Tibial artery (tissue), 4 donors: ENCODE measurements around the gene TTC23L.

ENCODE experiments used
- DNase-seq, 2 donors: peaks; one replicate each; pipeline ENCODE4 v3.0.0-alpha.2; 2019
- H3K27ac ChIP-seq, 2 donors: fragments of 200-600 bp; sonication (generic) in 1 of 2; 1 replicate in 1 of 2; 2 replicates in 1 of 2; pipeline ENCODE4 v1.5.1; 2018 to 2019; ENCODE audit warnings: mild to moderate bottlenecking in 1 of 2
- H3K27me3 ChIP-seq, 2 donors: fragments of 200-600 bp; sonication (generic) in 1 of 2; one replicate each; pipeline versions ENCODE4 v1.5.1 to v1.6.0; 2016 to 2019
- H3K36me3 ChIP-seq, 3 donors: fragments of 200-600 bp; sonication (generic) in 2 of 3; one replicate each; pipeline ENCODE4 v1.5.1; 2016 to 2019; ENCODE audit warnings: mild to moderate bottlenecking in 2 of 3
- H3K4me1 ChIP-seq, 4 donors: fragments of 200-600 bp; sonication (generic) in 2 of 4; 1 replicate in 3 of 4; 2 replicates in 1 of 4; pipeline ENCODE4 v1.5.1; 2016 to 2019
- H3K4me3 ChIP-seq, 2 donors: fragments of 200-600 bp; sonication (generic) in 1 of 2; 1 replicate in 1 of 2; 2 replicates in 1 of 2; pipeline ENCODE4 v1.5.1; 2018 to 2019; ENCODE audit warnings: mild to moderate bottlenecking in 2 of 2
- H3K9me3 ChIP-seq, 3 donors: fragments of 200-600 bp; sonication (generic) in 1 of 3; one replicate each; pipeline ENCODE4 v1.5.1; 2016 to 2019
- CTCF ChIP-seq, 2 experiments: fragments of 200-600 bp in 1 of 2; fragments of 450-650 bp in 1 of 2; IDR thresholded peaks; one replicate each; pipeline ENCODE4 v1.5.1; 2017 to 2019; ENCODE audit warnings: antibody characterized with exemption in 2 of 2, mild to moderate bottlenecking in 1 of 2, moderate library complexity in 1 of 2
- intact Hi-C: fragments of 100-400 bp; cut with DNase I; formaldehyde crosslinking; loops from one replicate; pipeline ENCODE4 v1.15.0; 2023; ENCODE audit warnings: low total_unique reads

Gene TTC23L

GRCh38 chr5:34897646-34898045 lies 58.7 kb downstream of the TTC23L start:
- DNase-seq, result no peak
- Histone ChIP-seq H3K4me3 (no peak overlapping the region), H3K4me1 (no peaks in the 10 kb centered on the region), H3K27me3 (no peaks in the 10 kb centered on the region), H3K9me3 (no peaks in the 10 kb centered on the region), H3K36me3 (peaks cover 0 to 6% (median 0%) of the 10 kb centered on the region in 3 donors), H3K27ac (no peak overlapping the region)
- TF ChIP-seq CTCF (IDR thresholded peaks at IDR 0.05), result no peak
- intact Hi-C loops, result loop anchor here (2.0 to 5.0 kb wide), 3 partner anchors 245 to 415 kb away; no protein-coding TSS in a partner anchor

- intact Hi-C loops, result loop anchor here (2.0 to 5.0 kb wide), 3 partner anchors 246 to 416 kb away; no protein-coding TSS in a partner anchor
Measured at GRCh38 chr5:34898258-34898895, 59.4 kb downstream of the TTC23L start.

GRCh38 chr5:34899066-34899465 lies 60.1 kb downstream of the TTC23L start:
- intact Hi-C loops, result loop anchor here (2.0 to 5.0 kb wide), 3 partner anchors 247 to 417 kb away; no protein-coding TSS in a partner anchor
- DNase-seq, result no peak
- no peaks in the 10 kb centered on the region for H3K27me3 ChIP-seq
- H3K4me3 ChIP-seq, result no peak overlapping the region
- TF ChIP-seq CTCF (IDR thresholded peaks at IDR 0.05), result no peak
- H3K4me1 ChIP-seq, result no peaks in the 10 kb centered on the region
- no peak overlapping the region for H3K27ac ChIP-seq
- H3K36me3 ChIP-seq, result peaks cover 0 to 6% (median 0%) of the 10 kb centered on the region in 3 donors
- no peaks in the 10 kb centered on the region for H3K9me3 ChIP-seq

More at GRCh38 chr5:34898258-34898895, 59.4 kb downstream of the TTC23L start:
- peak; percentile 45 to 73 for DNase-seq
- Histone ChIP-seq H3K4me3 (no peak overlapping the region), H3K27ac (no peak overlapping the region), H3K36me3 (peaks cover 0 to 6% (median 0%) of the 10 kb centered on the region in 3 donors), H3K4me1 (no peaks in the 10 kb centered on the region), H3K9me3 (no peaks in the 10 kb centered on the region), H3K27me3 (no peaks in the 10 kb centered on the region)
- peak; percentile 86 to 87 for TF ChIP-seq CTCF (IDR thresholded peaks at IDR 0.05)

- no peak for DNase-seq
- H3K4me1 ChIP-seq, result no peaks in the 10 kb centered on the region
- no peaks in the 10 kb centered on the region for H3K27me3 ChIP-seq
- no peak overlapping the region for H3K4me3 ChIP-seq
- TF ChIP-seq CTCF (IDR thresholded peaks at IDR 0.05), result no peak
- peaks cover 0 to 6% (median 0%) of the 10 kb centered on the region in 3 donors for H3K36me3 ChIP-seq
- H3K9me3 ChIP-seq, result no peaks in the 10 kb centered on the region
- intact Hi-C loops, result no loop called here
- H3K27ac ChIP-seq, result no peak overlapping the region
Measured at GRCh38 chr5:34900652-34901051, 61.7 kb downstream of the TTC23L start.

- intact Hi-C loops, result no loop called here
- no peak for TF ChIP-seq CTCF (IDR thresholded peaks at IDR 0.05)
- no peak for DNase-seq
- Histone ChIP-seq H3K4me1 (no peaks in the 10 kb centered on the region), H3K9me3 (no peaks in the 10 kb centered on the region), H3K27ac (no peak overlapping the region), H3K27me3 (no peaks in the 10 kb centered on the region), H3K36me3 (peaks cover 5 to 20% (median 9%) of the 10 kb centered on the region in 3 donors), H3K4me3 (no peak overlapping the region)
Measured at GRCh38 chr5:34903260-34903659, 64.3 kb downstream of the TTC23L start.
